ENCODE data around the gene AGPAT3.

AGPAT3 gene

GRCh38 chr21:43866659-43867331, 1.8 kb downstream of the AGPAT3 start:
- H3K27ac ChIP-seq: peak overlapping the region; percentile 83 to 85
- intact Hi-C loops (cut with DNase I; ENCODE audit: low total_unique reads): loop anchor here (10.0 kb wide), 1 partner anchor 148 kb away; the partner anchor contains the start of gene TRAPPC10
- DNase-seq: no peak

GRCh38 chr21:43867332-43867703, 2.3 kb downstream of the AGPAT3 start:
- Histone ChIP-seq H3K9me3 (no peaks in the 10 kb centered on the region), H3K27ac (no peak overlapping the region), H3K4me1 (peaks cover 0 to 29% (median 12%) of the 10 kb centered on the region in 4 donors), H3K4me3 (no peak overlapping the region), H3K27me3 (no peaks in the 10 kb centered on the region), H3K36me3 (no peaks in the 10 kb centered on the region)
- no peak for TF ChIP-seq CTCF (IDR thresholded peaks at IDR 0.05)
- intact Hi-C loops (cut with DNase I; ENCODE audit: low total_unique reads): loop anchor here (10.0 kb wide), 1 partner anchor 147 kb away; the partner anchor contains the start of gene TRAPPC10
- DNase-seq: no peak

More at GRCh38 chr21:43866659-43867331, 1.8 kb downstream of the AGPAT3 start:
- H3K4me1 ChIP-seq: peaks cover 0 to 29% (median 12%) of the 10 kb centered on the region in 4 donors
- TF ChIP-seq CTCF (IDR thresholded peaks at IDR 0.05): no peak
- H3K36me3 ChIP-seq: no peaks in the 10 kb centered on the region
- H3K9me3 ChIP-seq: no peaks in the 10 kb centered on the region
- H3K4me3 ChIP-seq: peak overlapping the region; percentile 76 to 91
- H3K27me3 ChIP-seq: no peaks in the 10 kb centered on the region

- no peak overlapping the region for H3K4me3 ChIP-seq
- intact Hi-C loops (cut with DNase I; ENCODE audit: low total_unique reads): loop anchor here (10.0 kb wide), 1 partner anchor 147 kb away; the partner anchor contains the start of gene TRAPPC10
- no peak for DNase-seq
Observed at GRCh38 chr21:43867948-43868347, 2.9 kb downstream of the AGPAT3 start.

GRCh38 chr21:43868461-43868860, 3.4 kb downstream of the AGPAT3 start:
- no peaks in the 10 kb centered on the region for H3K27me3 ChIP-seq
- intact Hi-C loops (cut with DNase I; ENCODE audit: low total_unique reads): loop anchor here (10.0 kb wide), 1 partner anchor 146 kb away; the partner anchor contains the start of gene TRAPPC10
- peaks cover 0 to 29% (median 12%) of the 10 kb centered on the region in 4 donors for H3K4me1 ChIP-seq
- H3K36me3 ChIP-seq: peaks cover 0 to 8% (median 0%) of the 10 kb centered on the region in 3 donors
- H3K27ac ChIP-seq: no peak overlapping the region
- DNase-seq: no peak
- H3K9me3 ChIP-seq: no peaks in the 10 kb centered on the region
- no peak overlapping the region for H3K4me3 ChIP-seq
- TF ChIP-seq CTCF (IDR thresholded peaks at IDR 0.05): no peak

More at GRCh38 chr21:43867948-43868347, 2.9 kb downstream of the AGPAT3 start:
- no peak for TF ChIP-seq CTCF (IDR thresholded peaks at IDR 0.05)
- H3K27ac ChIP-seq: no peak overlapping the region
- H3K27me3 ChIP-seq: no peaks in the 10 kb centered on the region
- H3K9me3 ChIP-seq: no peaks in the 10 kb centered on the region
- peaks cover 0 to 29% (median 12%) of the 10 kb centered on the region in 4 donors for H3K4me1 ChIP-seq
- peaks cover 0 to 3% (median 0%) of the 10 kb centered on the region in 3 donors for H3K36me3 ChIP-seq

GRCh38 chr21:43869486-43870325, 4.7 kb downstream of the AGPAT3 start:
- Histone ChIP-seq H3K27me3 (no peaks in the 10 kb centered on the region), H3K27ac (no peak overlapping the region), H3K9me3 (no peaks in the 10 kb centered on the region), H3K36me3 (peaks cover 0 to 9% (median 0%) of the 10 kb centered on the region in 3 donors), H3K4me1 (peaks cover 0 to 22% (median 9%) of the 10 kb centered on the region in 4 donors), H3K4me3 (no peak overlapping the region)
- DNase-seq: no peak
- no peak for TF ChIP-seq CTCF (IDR thresholded peaks at IDR 0.05)
- intact Hi-C loops (cut with DNase I; ENCODE audit: low total_unique reads): loop anchor here (10.0 kb wide), 1 partner anchor 145 kb away; the partner anchor contains the start of gene TRAPPC10
